ENCODE measurements around the gene CPOX.
"Not testable (repeated sequence)": the region's sequence is repeated elsewhere in the genome, so short reads cannot be mapped to it uniquely, and the experiment has no call there.

Gene CPOX

DNA sequence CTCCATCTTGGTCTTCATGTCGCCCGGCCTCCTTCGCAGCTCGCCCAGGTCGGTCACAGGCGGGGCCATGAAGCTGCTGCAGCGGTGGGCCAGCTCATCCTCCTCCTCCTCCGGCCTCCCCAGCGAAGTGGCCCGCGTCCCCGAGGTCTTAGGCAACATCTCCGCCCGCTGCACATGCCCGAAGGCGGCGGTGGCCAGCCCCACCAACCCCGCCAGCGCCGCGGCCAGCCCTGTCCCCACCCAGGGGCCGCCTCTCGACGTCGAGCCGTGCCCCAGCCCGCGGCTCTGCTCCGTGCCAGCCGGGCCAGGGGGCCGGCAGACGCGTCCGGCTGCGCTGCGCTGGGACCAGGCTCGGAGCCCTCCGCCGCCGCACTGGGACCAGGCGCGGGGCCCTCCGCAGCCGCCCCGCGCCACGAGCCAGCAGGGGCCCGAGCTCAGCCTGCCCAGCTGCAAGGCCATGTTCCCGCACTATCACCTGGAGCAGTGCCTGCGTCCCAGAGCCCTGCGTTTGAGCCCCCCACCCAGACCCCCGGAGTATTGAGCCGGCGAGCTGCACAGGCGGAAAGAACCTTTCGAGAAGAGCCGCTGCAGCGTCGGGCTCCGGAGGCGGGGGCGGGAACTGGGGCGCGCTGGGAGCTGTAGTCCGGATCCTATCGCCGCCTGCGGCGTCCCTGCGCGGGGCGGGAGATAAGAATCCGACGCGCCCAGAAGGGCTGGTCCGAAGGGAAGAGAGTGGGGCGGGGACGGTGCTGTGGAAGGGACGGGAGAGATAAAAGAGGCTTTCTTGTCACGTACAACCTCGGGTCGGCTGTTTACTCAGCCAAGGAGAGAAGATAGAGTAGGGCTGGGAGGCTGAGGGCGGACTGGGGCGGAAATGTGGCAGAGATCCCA is at the start of gene CPOX:
CPOX (minus strand) TSS at position 566 of the 891 bp plus-strand sequence; CDS start at position 459, 107 bp downstream.
- no peak for FAIRE-seq

DNA sequence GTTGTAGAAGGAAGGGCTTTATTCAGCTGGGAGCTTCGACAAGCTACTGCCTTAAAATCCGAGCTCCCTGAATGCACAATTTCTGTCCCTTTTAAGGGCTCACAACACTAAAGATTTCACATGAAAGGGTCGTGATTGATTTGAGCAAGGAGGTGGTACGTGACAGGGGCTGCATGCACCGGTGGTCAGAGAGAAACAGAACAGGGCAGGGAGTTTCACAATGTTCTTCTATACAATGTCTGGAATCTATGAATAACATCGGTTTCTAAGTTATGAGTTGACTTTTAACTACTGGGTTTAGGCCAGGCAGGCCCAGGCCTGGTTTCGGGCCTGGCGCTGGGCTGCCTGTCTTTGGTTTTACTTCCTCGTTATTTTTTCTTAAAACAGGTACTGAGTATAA is 49.4 kb upstream of the CPOX start:
- not testable (repeated sequence) for FAIRE-seq

DNA sequence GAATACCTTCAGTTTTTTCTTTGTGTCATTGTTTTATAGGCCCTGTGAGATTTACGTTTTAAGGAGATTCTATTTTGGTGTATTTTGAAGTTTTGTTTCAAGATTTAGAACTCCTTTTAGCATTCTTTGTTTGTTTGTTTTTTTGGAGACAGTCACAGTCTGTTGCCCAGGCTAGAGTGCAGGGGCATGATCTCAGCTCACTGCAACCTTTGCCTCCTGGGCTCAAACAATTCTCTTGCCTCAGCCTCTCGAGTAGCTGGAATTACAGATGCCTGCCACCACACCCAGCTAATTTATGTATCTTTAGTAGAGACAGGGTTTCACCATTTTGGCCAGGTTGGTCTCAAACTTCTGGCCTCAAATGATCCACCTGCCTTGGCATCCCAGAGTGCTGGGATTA is 48.3 kb upstream of the CPOX start:
- FAIRE-seq = not testable (repeated sequence)

DNA sequence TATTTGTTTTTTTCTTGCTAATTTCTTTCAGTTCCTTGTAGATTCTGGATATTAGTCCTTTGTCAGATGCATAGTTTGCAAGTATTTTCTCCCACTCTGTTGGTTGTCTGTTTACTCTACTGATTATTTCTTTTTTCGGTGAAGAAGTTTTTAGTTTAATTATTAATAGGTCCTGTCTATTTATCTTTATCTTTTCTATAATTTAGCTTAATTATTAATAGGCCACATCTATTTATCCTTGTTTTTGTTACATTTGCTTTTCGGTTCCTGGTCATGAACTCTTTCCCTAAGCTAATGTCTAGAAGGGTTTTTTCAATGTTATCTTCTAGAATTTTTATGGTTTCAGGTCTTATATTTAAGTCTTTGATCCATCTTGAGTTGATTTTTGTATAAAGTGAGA is 45.1 kb upstream of the CPOX start:
- not testable (repeated sequence) for FAIRE-seq

DNA sequence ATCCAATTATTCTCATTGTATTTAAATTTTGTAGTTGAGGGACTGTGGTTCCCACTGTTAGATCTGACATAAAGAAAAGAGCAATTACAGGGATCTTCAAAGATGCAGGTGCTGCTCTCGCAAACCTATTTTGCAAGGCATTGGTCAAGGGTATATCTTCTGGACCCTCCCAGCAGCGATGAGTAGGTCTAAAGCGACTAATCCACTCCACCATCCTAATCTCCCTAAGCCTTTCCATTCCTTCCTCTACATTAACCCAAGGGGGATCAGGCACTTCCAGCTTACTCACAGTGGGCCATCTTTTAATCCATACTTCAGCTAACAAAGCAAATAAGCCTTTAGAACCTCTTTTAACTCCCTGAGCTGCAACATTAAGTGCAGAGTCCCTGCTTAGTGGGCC is 37.0 kb upstream of the CPOX start:
- no peak for FAIRE-seq

DNA sequence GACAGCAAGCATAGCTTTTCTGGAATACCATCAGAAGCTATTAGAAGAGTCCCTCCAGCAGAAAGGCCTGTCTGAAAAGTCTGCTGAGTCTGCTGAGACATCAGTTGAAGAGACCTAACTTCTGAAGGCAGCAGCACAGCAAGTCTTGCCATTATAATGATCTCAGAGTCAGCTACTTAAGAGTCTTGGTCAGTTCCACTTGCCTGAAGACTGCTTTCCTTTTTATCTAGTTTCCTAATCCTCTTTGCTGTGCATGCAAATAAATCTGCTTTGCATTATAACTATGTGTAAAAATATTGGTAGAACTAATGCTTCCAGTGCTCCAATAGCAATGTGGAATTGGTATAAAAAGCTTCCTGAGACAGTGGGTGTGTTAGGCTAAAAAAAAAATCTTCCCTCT is 34.9 kb upstream of the CPOX start:
- no peak for FAIRE-seq

DNA sequence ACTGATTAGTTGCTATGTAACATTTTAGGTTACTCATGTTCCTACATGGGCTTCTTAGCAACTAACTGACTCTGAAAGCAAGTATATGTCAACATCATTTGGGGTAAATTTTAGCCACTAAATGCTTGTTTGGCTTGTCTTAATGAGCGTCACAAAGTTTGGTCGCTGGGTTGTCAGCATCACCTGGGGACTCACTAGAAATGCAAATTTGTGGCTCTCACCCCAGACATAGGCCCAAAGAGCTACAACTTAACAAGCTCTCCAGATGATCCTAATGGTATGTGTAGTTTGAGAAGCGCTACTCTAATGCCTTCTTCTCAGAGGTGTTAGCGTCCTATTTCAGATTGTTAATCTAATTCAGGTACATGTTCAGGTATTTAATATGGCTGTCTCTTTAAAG is 32.7 kb upstream of the CPOX start:
- FAIRE-seq = no peak

DNA sequence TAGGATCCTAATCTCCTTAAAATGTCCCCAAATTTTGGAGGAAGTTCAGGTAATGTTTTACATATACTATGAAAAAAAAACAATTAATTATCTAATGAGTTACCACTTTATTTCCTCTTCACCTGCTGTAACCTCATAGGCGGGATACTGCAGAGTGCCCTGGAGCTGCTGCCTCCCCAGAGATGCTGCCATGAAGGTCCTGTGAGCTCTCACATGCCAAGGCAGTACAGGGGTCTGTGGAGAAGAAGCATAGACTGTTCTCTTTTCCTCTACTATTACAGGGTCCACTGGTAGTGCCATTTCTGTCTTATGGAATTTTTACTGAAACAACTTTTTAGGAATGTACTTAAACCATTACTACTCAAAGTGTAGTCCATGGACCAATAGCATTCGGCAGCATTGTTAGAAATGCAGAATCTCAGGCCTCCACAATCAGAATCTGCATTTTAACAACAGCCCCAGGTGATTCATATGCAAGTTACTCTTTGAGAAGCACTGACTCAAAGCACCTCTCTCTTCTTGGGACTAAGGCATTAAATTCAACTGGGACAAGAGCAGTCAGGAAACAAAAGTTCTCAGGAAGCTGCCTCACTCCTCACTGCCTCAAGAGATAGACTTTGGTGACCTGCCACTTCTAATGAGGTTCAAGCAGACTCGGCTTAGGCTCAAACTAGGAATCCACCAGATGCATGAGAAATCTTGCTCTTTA is 30.3 kb upstream of the CPOX start:
- FAIRE-seq = no peak

DNA sequence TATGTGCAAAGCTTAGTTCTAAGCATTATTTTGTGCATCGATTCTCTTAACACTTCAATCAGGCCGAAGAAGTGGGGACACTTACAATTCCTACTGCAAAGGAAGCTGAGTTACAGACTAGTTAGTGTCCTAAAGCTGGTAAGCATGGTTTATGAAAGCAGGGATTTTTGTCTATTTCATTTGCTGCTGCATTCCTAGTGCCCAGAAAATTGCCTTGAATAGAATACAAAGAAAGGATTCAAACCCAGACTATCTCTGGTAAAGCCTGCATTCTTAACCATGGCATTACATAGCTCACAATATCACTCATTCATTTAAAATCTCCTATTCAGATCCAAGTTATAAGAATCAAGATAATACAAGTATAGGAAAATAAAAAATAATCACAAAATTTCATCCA is 24.4 kb upstream of the CPOX start:
- no peak for FAIRE-seq

DNA sequence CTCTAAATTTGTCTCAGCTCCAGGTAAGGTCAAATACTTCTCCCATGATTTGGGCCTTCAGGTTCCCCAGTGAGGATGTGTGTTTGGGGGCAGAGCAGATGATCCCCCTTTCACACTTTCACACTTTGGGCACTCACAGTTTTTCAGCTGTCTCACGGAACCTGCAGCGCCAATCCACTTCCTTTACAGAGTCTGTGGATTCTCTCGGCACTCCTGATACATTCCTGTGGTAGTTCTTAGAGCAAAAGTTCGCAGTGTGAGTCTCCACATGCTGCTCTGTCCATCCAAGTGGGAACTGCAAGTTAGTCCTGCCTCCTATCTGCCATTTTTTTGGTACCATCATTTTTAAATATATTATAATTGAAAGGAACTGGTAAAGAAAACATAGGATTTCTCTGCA is 20.2 kb upstream of the CPOX start:
- FAIRE-seq = no peak

DNA sequence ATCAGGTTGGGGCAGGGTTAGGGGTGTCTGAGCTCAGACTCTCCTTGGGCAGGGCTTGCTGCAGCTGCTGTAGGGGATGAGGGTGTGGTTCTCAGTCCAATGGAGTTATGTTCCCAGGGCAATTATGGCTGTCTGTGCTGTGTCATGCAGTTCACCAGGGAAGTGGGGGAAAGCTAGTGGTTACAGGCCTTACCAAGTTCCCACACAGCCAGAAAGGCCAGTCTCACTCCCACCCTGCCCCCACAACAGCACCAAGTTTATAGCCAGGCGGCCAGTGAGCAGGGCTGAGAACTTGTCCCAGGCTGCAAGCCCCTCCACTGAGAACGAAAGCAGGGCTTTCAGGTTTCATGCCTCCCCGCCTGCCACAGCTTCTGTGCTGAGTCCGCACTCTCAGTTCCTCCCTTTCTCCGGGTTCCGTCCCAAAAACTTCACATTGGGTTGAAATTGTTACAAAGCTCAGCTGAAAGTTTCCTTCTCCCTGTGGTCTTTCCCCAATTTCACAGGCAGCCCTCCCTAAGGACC is 19.6 kb upstream of the CPOX start:
- no peak for FAIRE-seq

DNA sequence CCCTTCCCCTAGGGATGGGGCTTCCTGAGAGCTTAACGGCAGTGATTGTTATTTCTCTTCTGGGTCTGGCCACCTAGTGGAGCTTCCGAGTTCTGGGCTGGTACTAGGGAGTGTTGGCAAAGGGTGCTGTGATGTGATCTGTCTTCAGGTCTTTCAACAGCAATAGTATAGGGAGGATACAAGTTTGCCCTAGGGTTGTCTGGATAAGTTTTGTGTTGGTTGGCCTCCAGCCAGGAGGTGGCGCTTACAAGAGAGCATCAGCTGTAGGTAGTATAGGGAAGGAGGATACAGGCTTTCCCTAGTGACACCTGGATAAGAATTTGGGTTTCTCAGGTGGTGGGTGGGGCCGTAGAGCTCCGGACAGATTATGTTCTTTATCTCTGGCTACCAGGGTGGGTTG is 19.2 kb upstream of the CPOX start:
- FAIRE-seq = no peak

DNA sequence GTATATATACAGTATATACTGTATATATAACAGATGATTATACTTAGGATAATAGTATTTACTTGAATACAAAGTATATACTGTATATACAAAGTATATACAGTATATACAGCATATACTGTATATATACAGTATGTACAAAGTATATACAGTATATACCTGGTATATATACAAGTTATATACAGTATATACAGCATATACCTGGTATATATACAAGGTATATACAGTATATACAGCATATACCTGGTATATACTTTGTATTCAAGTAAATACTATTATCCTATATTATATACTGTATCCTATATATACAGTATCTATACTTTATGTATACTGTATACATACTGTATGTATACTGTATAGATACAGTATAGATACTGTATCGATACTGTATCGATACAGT is 14.6 kb upstream of the CPOX start:
- FAIRE-seq = no peak

DNA sequence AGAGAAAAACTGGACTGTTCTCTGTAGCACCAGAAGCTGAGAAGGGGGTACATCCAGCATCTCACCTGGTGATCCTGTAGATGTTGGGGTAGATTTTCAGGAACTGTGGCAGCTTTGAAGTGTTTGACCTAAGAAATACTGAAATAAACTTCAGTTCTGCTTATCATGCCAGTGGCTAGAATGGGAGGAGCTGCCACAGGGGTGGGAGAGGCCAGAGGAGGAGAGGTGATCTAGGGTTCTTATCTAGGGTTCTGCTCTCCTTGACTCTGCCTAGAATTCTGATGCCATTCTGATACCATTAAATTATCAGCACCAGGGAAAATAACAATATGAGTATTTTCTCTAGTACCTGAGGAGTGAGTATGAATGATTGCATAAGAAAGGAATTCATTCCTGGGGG is 10.2 kb upstream of the CPOX start:
- FAIRE-seq = no peak

DNA sequence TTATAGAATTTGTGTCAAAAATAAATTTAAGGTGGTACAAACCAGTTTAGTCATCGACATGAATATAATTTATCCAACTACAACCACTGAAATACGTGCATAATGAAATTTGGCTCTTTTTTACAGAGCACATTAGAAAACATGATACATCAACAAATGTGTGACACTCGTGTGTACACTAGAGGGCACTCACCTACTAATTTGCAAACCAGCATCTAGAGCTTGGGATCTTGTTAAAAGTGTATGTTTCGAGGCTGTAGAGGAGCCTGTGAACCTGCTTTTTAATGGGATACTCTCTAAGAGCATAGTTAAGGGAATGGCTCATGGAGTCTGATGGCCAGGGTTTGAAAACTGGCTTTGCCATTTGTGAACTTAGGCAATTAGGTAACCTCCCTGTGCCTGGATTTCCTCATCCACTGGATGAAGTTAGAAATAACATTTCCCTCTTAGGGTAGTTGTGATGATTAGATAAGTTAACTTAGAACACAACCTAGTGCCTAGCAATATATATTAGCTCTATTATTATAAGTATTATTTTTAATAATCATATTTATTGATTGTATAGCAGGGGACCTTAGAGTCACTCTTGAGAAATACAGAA is 8.8 kb upstream of the CPOX start:
- peak; percentile 93 for FAIRE-seq

DNA sequence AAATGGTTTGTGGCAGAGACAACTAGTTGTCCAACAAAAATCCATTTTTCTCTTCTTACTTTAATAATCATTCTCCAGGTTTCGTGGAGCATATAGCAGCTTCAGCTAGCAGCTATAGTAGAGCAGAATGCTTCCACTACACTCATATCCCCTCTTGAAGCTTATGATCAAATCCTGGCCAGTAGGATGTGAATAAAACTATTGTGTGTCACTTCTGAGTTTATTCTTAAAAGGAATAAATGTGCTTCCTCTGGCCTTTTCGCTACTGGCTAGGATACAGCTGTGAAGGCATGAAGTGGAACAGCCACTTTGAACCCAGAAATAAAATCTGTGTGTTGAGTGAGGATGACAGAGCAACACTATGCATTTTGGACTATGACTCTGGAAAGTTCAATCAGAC is 7.8 kb upstream of the CPOX start:
- FAIRE-seq = no peak

DNA sequence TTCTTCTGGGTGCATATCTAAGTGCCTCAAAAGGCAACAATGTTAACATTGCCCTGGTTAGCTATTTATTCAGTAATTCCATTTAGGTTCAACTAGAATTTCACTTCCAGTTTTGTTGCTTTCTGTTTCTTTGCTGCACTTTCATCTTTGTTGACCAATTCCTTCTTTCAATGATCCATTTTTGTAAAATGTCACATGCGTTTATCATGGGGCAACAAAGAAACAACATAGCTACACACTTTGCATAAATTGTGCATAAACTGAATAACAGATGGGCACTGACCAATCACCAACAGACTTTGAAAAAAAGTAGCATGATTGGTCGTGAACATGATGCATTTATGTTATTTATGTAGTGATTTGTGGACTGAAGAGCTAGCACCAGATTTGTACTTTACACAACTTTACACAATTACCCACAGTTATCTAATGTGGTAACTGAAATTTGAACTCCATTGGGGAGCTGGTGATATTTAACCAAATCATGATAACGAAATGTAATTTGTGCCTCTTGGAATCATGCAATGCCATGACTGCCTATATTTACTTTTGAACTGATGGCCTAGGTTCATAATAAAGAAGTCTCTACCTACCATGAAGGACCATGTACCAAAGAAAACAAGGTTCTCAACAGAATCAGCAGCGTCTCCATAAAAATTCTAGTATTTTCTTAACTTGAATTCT is 7.1 kb upstream of the CPOX start:
- FAIRE-seq = no peak

DNA sequence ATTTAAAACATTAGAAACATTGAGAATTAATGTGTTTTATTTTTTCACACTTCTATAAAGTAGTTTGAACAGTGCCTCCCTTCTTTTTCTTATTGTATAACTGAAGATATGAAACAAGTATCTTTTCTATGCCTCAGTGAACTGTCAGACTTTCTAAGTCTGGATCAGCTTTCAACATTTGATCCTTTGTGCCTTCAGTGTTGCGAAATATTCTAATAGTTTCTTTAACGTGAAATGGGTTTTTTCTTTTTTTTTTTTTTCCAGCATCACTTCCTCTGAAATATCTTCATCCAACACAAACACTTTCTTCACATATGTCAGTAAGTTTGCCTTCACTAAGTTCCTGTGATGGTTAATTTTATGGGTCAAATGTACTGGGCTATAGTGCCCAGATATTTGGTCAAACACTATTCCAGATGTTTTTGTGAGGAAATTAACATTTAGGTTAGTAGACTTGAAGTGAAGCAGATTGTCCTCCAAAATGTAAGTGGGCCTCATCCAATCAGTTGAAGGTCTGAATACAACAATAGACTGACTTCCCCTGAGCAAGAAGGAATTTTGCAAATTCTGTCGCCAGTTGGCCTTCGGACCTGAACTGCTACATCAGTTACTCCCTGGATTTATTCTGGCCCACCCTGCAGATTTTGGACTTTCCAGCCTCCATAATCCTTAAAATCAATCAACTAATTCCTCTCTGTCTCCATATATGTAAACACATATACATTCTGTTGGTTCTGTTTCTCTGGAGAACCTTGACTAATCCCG is 6.4 kb upstream of the CPOX start:
- no peak for FAIRE-seq

DNA sequence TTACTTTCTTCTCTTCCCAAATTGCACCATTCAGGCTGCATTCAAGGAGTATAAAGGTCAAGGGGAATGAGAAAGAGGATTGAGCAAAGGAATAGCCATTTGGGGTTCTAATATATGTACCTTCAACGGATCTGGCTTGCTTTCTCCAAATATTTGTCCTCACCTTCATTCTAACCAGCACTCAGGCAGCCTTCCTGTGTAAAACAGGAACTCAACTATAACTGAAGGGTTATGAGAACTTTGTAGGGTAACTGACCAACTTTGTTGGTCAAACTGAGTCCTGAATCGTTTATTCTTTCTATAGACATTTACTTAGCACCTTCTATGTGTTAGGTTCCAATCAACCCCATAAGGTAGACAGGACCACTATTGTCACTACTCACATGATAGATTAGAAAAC is 5.1 kb upstream of the CPOX start:
- FAIRE-seq = no peak

DNA sequence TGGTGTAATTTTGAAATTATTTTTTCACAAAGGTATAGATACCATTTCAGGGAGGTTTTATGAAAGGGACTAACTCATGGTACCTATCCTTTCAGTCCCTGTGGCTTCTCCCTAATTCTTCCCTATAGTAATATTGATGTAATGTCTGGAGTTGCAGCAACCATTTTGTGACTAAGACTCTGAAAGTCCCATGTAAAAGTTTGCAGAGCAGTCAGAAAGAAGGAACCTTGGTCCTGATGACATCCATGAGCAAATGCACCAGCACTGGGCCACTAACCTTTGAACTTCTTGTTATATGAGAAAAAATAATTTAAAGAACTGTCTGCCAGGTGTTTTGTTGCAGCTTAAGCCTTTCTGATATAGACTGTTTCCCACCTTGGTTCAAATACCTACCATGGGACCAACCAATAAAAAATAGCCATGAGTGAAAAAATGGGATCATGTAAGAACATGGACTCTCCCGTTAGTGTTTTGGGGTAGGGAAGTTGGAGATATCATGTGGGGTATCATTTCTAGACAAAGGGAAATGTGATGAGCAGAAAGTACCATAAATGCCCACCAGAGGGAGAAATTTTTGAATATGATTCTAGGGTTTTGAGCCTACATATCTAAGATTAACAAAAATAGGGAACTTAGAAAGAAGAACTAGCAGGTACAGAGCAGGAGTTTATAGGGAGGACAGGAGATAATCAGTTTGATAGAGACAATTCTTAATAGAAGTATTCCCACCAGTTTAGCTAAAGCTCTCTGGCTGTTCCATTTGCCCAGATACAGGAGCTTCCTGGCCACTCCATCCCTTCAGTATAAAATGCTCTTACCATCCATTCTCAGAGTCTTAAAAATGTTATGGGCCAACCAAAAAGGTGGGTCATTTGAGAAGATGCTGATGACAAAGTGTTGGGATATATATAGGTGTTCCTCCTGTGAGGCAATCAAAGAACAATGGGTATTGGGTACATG is 3.4 kb upstream of the CPOX start:
- peak; percentile 53 for FAIRE-seq

DNA sequence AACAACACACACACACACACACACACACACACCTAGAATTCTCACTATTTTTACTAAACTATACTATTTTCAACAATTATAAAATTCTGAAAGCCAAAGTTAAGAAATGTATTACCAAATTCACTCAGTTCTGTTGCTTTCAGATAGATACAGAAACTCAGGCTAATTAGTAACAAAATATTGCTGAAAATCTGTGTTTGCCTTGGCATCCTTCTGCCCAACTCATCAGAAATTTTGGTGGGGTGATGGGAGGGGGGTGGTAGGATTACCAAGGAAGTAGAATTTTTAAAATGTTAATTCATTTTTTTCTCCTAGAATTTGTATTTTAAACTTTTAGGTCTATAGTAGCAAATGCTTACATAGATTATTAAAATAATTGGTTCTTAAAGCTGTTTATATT is 2.7 kb upstream of the CPOX start:
- no peak for FAIRE-seq
